ENCODE data around the gene SPAG9. TPM values are rescaled to one million over a fixed set of nuclear protein-coding genes. Genes with fewer than 3 reads are reported as not detected.

The SPAG9 gene
- total RNA-seq, 3 donors from 2014 or later: 112 to 178 (median 128) TPM

DNA sequence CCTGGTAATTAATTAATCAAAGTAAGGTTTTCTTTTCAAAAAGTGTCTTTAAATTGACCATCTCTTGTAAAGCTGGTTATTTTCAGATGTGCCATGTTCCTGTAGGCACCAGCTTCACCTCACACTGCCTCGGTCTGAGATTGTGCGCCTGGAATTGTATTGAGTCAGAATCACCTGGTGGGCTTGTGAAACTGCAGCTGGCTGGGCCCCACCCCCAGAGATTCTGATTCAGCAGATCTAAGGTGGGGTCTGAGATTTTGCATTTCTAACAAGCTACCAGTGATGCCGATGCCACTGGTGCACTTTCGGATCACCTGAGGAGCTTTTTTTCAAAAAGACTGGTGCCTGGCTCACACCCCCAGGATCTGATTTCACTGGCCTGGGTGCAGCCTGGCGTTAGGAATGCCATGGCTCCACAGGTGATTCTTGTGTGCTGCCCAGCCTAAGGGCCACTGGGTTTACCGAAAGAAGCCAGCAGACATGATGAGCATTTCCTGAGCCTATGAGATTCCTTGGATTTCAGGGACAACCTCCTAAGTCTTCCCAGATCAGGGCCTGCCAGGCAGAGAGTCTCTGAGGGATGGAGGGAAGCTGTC is 195.3 kb downstream of the SPAG9 start:
- Histone ChIP-seq H3K4me3 (no peak overlapping the region), H3K4me1 (peaks cover 3 to 9% of the 10 kb centered on the region in 2 donors), H3K9me3 (no peaks in the 10 kb centered on the region), H3K27me3 (no peaks in the 10 kb centered on the region), H3K36me3 (no peaks in the 10 kb centered on the region), H3K27ac (no peak overlapping the region)
- intact Hi-C loops (cut with DNase I; ENCODE audit: low total_unique reads): no loop called here
- no peak for DNase-seq (ENCODE audit: low spot score in 2 of 2)
- no peak for TF ChIP-seq POLR2AphosphoS5 (IDR thresholded peaks at IDR 0.05)
- TF ChIP-seq POLR2A (IDR thresholded peaks at IDR 0.05): no peak
- TF ChIP-seq, protein P1, sequence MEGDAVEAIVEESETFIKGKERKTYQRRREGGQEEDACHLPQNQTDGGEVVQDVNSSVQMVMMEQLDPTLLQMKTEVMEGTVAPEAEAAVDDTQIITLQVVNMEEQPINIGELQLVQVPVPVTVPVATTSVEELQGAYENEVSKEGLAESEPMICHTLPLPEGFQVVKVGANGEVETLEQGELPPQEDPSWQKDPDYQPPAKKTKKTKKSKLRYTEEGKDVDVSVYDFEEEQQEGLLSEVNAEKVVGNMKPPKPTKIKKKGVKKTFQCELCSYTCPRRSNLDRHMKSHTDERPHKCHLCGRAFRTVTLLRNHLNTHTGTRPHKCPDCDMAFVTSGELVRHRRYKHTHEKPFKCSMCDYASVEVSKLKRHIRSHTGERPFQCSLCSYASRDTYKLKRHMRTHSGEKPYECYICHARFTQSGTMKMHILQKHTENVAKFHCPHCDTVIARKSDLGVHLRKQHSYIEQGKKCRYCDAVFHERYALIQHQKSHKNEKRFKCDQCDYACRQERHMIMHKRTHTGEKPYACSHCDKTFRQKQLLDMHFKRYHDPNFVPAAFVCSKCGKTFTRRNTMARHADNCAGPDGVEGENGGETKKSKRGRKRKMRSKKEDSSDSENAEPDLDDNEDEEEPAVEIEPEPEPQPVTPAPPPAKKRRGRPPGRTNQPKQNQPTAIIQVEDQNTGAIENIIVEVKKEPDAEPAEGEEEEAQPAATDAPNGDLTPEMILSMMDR (IDR thresholded peaks at IDR 0.05): no peak

DNA sequence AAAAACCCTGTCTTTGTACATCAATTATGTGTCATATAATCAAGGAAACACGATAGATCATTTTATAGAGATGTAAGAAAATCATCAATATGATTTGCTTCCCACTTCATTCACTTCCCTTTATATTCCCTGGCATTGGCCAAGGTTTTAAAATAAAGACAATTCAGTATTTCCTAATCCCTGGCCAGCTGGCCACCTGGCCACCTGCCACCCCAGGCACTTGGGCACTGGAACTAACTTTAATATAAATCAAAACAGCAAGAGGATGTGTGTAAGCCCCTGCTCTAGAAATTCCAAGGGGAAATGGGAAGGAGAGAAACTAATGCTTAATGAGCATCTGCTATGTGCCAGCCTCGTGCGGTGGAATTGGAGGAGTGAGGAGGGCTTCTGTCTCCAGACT is 195.9 kb downstream of the SPAG9 start:
- Histone ChIP-seq H3K36me3 (no peaks in the 10 kb centered on the region), H3K4me3 (no peak overlapping the region), H3K4me1 (peaks cover 3 to 12% of the 10 kb centered on the region in 2 donors), H3K27me3 (no peaks in the 10 kb centered on the region), H3K9me3 (no peaks in the 10 kb centered on the region), H3K27ac (no peak overlapping the region)
- DNase-seq (ENCODE audit: low spot score in 2 of 2): no peak
- intact Hi-C loops (cut with DNase I; ENCODE audit: low total_unique reads): no loop called here
- TF ChIP-seq POLR2AphosphoS5 (IDR thresholded peaks at IDR 0.05): no peak
- TF ChIP-seq, protein P1 (IDR thresholded peaks at IDR 0.05): no peak
- TF ChIP-seq POLR2A (IDR thresholded peaks at IDR 0.05): no peak

DNA sequence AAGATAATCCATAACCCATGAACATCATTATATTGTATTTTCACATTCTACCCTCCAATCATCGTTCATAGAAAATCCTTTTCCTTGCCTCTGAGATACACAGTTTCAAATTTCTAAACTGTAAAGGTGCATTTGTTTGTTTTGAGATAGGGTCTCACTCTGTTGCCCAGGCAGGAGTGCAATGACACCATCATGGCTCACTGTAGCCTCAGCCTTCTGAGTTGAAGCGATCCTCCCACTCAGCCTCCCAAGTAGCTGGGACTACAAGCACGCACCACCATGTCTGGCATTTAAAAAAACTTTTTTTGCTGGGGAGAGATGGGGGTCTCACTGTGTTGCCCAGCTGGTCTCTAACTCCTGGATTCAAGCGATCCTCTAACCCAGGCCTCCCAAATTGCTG is 196.4 kb downstream of the SPAG9 start:
- DNase-seq (ENCODE audit: low spot score in 2 of 2): no peak
- intact Hi-C loops (cut with DNase I; ENCODE audit: low total_unique reads): no loop called here
- Histone ChIP-seq H3K27me3 (no peaks in the 10 kb centered on the region), H3K4me3 (no peak overlapping the region), H3K9me3 (no peaks in the 10 kb centered on the region), H3K4me1 (peaks cover 3 to 17% of the 10 kb centered on the region in 2 donors), H3K27ac (no peak overlapping the region), H3K36me3 (no peaks in the 10 kb centered on the region)
- TF ChIP-seq, protein P1 (IDR thresholded peaks at IDR 0.05): no peak
- TF ChIP-seq POLR2AphosphoS5 (IDR thresholded peaks at IDR 0.05): no peak
- TF ChIP-seq POLR2A (IDR thresholded peaks at IDR 0.05): no peak

DNA sequence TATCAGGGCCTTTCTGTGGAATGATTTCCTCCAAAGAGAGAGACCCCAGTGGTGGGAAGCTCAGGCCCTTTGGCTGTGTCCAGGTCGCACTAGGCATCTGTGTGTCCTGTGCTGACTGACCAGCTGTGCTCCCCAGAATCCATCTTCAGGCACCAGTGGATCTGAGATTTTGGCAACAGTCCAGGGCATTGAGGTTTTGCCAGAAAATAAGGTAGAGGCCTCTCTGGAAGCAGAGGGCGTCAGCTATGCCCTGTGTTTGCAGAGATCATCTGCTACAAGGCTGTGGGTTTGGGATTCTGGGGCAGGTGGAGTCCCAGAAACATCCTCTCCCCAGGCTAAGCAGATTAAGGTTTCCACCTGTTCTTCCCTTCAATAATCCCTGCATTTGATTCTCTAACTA is 197.1 kb downstream of the SPAG9 start:
- H3K27me3 ChIP-seq: no peaks in the 10 kb centered on the region
- peak overlapping the region in 1 of 2 donors; percentile 21 for H3K27ac ChIP-seq
- H3K9me3 ChIP-seq: no peaks in the 10 kb centered on the region
- no peak overlapping the region for H3K4me3 ChIP-seq
- H3K4me1 ChIP-seq: peaks cover 6 to 24% of the 10 kb centered on the region in 2 donors
- no peak for TF ChIP-seq POLR2A (IDR thresholded peaks at IDR 0.05)
- TF ChIP-seq, protein P1 (IDR thresholded peaks at IDR 0.05): no peak
- TF ChIP-seq POLR2AphosphoS5 (IDR thresholded peaks at IDR 0.05): no peak
- intact Hi-C loops (cut with DNase I; ENCODE audit: low total_unique reads): no loop called here
- no peak for DNase-seq (ENCODE audit: low spot score in 2 of 2)
- H3K36me3 ChIP-seq: no peaks in the 10 kb centered on the region

DNA sequence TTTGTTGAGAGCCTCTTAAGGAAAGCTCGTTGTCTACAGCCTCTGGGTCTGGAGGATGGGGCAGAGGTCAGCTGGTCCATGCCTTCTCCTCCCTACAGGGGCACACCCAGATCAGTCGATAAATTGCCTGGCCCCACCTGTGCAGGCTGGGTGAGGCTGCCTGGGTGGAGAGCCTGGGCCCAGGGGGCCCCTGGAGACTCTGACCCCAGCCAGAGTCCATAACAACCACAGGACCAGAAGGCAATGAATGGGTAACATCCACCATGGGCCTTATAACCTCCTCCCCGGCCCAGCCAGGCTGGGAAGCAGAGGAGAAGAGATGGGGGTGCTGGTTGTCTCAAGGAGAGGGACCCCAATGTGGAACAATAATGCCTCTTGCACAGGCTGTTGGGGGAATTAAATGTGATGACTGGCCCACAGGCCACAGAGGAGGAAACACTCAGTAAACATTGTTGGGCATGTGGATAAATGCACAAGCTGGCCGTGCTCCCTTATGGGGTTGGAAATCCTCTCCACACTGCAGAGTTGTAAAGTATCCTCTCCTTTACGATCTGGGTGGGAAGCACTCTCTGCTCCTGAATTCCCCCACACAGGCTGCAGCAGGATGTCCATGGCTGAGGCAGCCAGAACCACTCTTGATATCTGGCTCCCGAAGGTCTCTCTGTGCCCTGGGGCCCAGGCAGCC is 197.8 kb downstream of the SPAG9 start:
- no peak overlapping the region for H3K4me3 ChIP-seq
- intact Hi-C loops (cut with DNase I; ENCODE audit: low total_unique reads): no loop called here
- H3K9me3 ChIP-seq: no peaks in the 10 kb centered on the region
- TF ChIP-seq, protein P1 (IDR thresholded peaks at IDR 0.05): no peak
- no peak for TF ChIP-seq POLR2AphosphoS5 (IDR thresholded peaks at IDR 0.05)
- no peak for TF ChIP-seq POLR2A (IDR thresholded peaks at IDR 0.05)
- H3K27me3 ChIP-seq: no peaks in the 10 kb centered on the region
- H3K4me1 ChIP-seq: peaks cover 13 to 30% of the 10 kb centered on the region in 2 donors
- H3K27ac ChIP-seq: peak overlapping the region; percentile 52 to 95
- no peak for DNase-seq (ENCODE audit: low spot score in 2 of 2)
- H3K36me3 ChIP-seq: no peaks in the 10 kb centered on the region

Measured in breast epithelium (tissue), 4 donors.